Prostate gland (tissue), 2 donors: ENCODE measurements around the gene PAX2. TPM values are rescaled to one million over a fixed set of nuclear protein-coding genes. Genes with fewer than 3 reads are reported as not detected.

Source experiments
- DNase-seq: peaks from one replicate; pipeline ENCODE4 v3.0.0-alpha.2; 2019; ENCODE audit warnings: low spot score
- H3K27ac ChIP-seq, 2 donors: fragments of 200-600 bp; sonication (generic); 2 replicates each; pipeline ENCODE4 v1.5.1; 2017 to 2019
- H3K27me3 ChIP-seq: fragments of 200-600 bp; sonication (generic); replicated peaks from 2 replicates; pipeline ENCODE4 v1.5.1; 2019; ENCODE audit not compliant: insufficient read depth
- H3K36me3 ChIP-seq, 2 donors: fragments of 200-600 bp; sonication (generic); 1 replicate in 1 of 2; 2 replicates in 1 of 2; pipeline versions ENCODE4 v1.5.1 to v1.8.1; 2017 to 2019
- H3K4me1 ChIP-seq: fragments of 200-600 bp; sonication (generic); replicated peaks from 2 replicates; pipeline ENCODE4 v1.5.1; 2019
- H3K4me3 ChIP-seq, 2 donors: fragments of 200-600 bp; sonication (generic); 2 replicates each; pipeline ENCODE4 v1.5.1; 2017 to 2019
- H3K9me3 ChIP-seq: fragments of 200-600 bp; sonication (generic); 2 replicates; pipeline ENCODE4 v1.5.1; 2017
- POLR2A ChIP-seq: fragments of 450-650 bp; IDR thresholded peaks from one replicate; pipeline ENCODE4 v1.6.1; 2016; ENCODE audit warnings: antibody characterized with exemption, mild to moderate bottlenecking
- POLR2AphosphoS5 ChIP-seq: sonication (generic); formaldehyde crosslinking; IDR thresholded peaks from one replicate; pipeline ENCODE4 v1.6.1; 2017; ENCODE audit warnings: antibody characterized with exemption
- WGBS: methylation state at CpG from one replicate; pipeline ENCODE4 v1.1.5; 2018; 5-methylcytosine and 5-hydroxymethylcytosine counted together
- intact Hi-C: fragments of 100-400 bp; cut with DNase I; formaldehyde crosslinking; loops from one replicate; pipeline ENCODE4 v1.14.2; 2022
- total RNA-seq, 2 donors: library from RNA; depleted of rRNA; stranded (reverse); fragments of >200 nt; gene quantifications; one replicate each; pipeline ENCODE4 v1.1.0, GENCODE V29; 2016
- TF ChIP-seq, protein P1 (sequence below), 4 experiments: fragments of 200-600 bp in 2 of 4; fragments of 450-650 bp in 2 of 4; sonication (generic) in 2 of 4; IDR thresholded peaks; 1 replicate in 3 of 4; 2 replicates in 1 of 4; pipeline ENCODE4 v1.5.1; 2016 to 2019; ENCODE audit warnings: antibody characterized with exemption in 4 of 4, mild to moderate bottlenecking in 2 of 4, moderate library complexity in 2 of 4

The PAX2 gene
- total RNA-seq, 2 donors from 2014 or later, result 0.91 TPM; not detected in 1

DNA sequence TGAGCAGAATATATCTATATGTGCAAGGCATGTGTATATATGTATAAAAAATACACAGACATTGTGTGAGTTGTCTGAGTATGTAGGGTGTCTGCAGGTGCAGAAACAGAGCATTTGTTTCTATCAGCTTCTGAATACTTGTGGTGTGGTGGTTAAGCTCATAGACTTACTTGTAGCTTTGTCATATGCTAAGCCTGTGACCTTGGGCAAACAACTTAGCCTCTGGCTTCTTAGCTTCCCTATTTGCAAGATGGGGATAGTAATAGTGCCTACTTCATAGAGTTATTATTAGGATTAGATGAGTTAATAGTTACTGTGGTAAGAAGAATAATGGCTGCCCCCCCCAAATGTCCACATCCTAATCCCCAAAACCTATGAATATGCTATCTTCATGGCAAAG, 28.2 kb upstream of the PAX2 start:
- H3K27me3 ChIP-seq, result peaks cover 22% of the 10 kb centered on the region
- H3K9me3 ChIP-seq, result no peaks in the 10 kb centered on the region
- no peak overlapping the region for H3K27ac ChIP-seq
- no peaks in the 10 kb centered on the region for H3K4me1 ChIP-seq
- intact Hi-C loops, result no loop called here
- H3K36me3 ChIP-seq, result no peaks in the 10 kb centered on the region
- no peak for DNase-seq
- no peak overlapping the region for H3K4me3 ChIP-seq
- TF ChIP-seq POLR2A, result no peak
- no peak for TF ChIP-seq POLR2AphosphoS5
- TF ChIP-seq, protein P1, sequence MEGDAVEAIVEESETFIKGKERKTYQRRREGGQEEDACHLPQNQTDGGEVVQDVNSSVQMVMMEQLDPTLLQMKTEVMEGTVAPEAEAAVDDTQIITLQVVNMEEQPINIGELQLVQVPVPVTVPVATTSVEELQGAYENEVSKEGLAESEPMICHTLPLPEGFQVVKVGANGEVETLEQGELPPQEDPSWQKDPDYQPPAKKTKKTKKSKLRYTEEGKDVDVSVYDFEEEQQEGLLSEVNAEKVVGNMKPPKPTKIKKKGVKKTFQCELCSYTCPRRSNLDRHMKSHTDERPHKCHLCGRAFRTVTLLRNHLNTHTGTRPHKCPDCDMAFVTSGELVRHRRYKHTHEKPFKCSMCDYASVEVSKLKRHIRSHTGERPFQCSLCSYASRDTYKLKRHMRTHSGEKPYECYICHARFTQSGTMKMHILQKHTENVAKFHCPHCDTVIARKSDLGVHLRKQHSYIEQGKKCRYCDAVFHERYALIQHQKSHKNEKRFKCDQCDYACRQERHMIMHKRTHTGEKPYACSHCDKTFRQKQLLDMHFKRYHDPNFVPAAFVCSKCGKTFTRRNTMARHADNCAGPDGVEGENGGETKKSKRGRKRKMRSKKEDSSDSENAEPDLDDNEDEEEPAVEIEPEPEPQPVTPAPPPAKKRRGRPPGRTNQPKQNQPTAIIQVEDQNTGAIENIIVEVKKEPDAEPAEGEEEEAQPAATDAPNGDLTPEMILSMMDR (IDR thresholded peaks at IDR 0.05), result no peak

DNA sequence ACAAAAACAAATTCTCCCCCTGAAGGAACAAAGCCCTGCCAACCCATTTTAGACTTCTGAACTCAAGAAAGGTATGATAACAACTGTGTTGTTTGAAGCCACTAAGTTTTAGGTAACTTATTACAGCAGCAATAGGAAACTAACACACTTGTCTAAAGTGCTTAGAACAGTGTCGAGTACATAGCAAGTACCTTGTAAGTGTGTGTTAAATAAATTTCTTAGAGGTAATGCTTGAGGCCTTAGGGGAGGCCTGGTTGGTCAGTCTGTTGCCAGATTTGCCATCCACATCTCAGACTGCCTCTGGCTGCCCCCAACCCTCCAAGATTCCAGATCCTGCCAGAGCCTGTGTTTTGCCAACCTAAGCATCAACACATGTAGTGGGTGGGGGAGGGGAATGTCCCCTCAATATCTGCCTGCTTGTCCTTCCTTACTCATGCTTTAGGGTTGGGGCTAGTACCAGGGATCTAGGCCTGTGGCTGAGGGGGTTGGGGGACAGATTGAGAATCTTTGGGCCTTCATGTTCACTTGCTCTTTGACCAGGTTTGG, 27.1 kb upstream of the PAX2 start:
- no peak for TF ChIP-seq POLR2A
- TF ChIP-seq POLR2AphosphoS5, result no peak
- TF ChIP-seq, protein P1 (IDR thresholded peaks at IDR 0.05), result no peak
- intact Hi-C loops, result no loop called here
- DNase-seq, result no peak

DNA sequence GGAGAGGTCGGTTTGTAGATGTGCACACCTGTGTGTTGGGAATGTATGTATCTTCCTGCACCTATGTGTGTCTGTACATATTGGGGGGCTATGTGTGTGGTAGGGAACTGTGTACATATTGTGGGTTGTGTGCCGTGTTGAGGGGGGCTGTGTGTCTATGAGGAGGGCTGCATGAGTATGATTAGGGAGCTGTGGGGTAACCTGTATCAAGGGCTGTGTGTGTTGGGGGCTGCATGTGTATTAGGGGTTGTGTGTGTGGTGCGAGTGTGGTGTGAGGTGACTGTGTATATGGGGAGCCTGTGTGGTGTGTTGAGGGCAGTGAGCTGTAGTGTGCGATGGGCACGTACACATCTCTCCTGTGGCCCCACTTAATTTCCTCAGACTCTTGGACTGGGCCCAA, 22.2 kb upstream of the PAX2 start:
- DNase-seq, result no peak
- no peak overlapping the region for H3K27ac ChIP-seq
- peaks cover 29% of the 10 kb centered on the region for H3K27me3 ChIP-seq
- no peak overlapping the region for H3K4me3 ChIP-seq
- H3K4me1 ChIP-seq, result no peaks in the 10 kb centered on the region
- H3K36me3 ChIP-seq, result no peaks in the 10 kb centered on the region
- no peaks in the 10 kb centered on the region for H3K9me3 ChIP-seq
- WGBS, result 86% methylated on average over 5 of the region's 5 CpGs
- TF ChIP-seq, protein P1 (IDR thresholded peaks at IDR 0.05), result no peak
- TF ChIP-seq POLR2A (no peak), POLR2AphosphoS5 (no peak)
- intact Hi-C loops, result no loop called here

More for the DNA sequence above, 27.1 kb upstream of the PAX2 start:
- no peaks in the 10 kb centered on the region for H3K36me3 ChIP-seq
- 95% methylated on average over 1 of the region's 1 CpG for WGBS
- H3K27me3 ChIP-seq, result peaks cover 15% of the 10 kb centered on the region
- no peak overlapping the region for H3K27ac ChIP-seq
- no peaks in the 10 kb centered on the region for H3K4me1 ChIP-seq
- no peak overlapping the region for H3K4me3 ChIP-seq
- H3K9me3 ChIP-seq, result no peaks in the 10 kb centered on the region

DNA sequence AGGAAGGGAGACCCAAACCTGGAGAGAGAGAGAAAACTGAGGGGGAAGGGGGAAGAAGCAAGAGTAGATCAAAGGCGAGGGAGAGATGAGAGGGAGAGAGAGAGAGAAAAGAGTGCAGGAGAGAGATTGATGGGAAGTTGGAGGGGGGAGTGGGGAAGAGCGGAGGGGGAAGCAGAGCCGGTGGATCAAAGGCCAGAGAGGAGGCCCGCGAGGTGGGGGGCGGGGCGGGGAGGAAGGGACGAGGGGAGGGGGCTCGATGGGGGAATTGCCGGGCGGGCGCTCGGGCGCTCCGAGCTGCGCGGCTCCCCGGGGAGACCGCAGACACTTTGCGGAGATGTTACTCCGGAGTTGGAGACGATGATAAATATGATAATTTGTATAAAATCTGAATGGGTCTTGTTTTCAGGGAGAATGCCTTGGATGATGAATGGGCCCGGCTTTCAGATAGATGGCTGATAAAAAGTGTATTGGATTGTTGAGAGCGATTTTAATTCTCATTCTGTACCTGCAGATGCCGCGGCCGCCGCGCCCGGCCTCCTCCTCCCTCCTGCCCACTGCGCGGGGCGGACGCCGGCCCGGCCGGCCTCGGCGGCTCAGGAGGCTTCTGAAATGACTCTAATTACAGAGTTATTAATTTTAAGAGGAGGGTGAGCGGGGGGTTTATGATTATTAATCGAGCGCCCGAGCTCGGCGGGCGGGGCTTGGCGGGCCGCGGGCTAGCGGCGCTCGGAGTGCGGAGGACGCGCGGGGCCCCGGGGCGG, 21.4 kb upstream of the PAX2 start:
- 2% methylated on average over 58 of the region's 58 CpGs for WGBS
- Histone ChIP-seq H3K36me3 (no peaks in the 10 kb centered on the region), H3K4me3 (no peak overlapping the region), H3K9me3 (no peaks in the 10 kb centered on the region), H3K27me3 (peaks cover 27% of the 10 kb centered on the region), H3K27ac (no peak overlapping the region), H3K4me1 (no peaks in the 10 kb centered on the region)
- intact Hi-C loops, result no loop called here
- TF ChIP-seq POLR2A (no peak), POLR2AphosphoS5 (no peak)
- TF ChIP-seq, protein P1 (IDR thresholded peaks at IDR 0.05), result no peak
- no peak for DNase-seq

DNA sequence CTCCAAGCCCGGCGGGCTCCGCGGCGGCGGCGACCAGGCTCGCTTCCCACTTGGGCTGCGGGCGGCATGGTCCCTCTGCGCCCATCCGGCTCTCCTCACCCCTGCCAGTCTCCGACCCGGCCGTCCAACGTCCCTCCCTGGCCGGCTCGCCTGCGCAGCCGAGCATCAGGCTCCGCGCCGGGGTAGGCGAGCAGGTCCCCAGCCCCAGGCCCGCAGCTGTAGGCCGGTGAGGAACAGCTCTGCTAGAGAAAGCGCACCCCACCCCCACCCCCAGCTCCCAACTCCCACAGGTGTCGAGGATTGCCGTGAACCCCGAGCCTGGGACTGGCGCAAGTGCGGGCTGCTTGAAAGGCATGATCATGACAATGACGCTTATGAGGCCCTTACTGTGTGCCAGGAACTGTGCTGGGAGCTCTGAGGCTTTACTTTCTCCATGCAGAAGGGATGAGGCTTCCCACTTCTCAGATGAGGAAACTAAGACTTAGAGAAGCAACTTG, 20.8 kb upstream of the PAX2 start:
- DNase-seq, result no peak
- WGBS, result 14% methylated on average over 18 of the region's 33 CpGs

More for the DNA sequence above, 20.8 kb upstream of the PAX2 start:
- Histone ChIP-seq H3K4me1 (no peaks in the 10 kb centered on the region), H3K27ac (no peak overlapping the region), H3K9me3 (no peaks in the 10 kb centered on the region), H3K27me3 (peaks cover 30% of the 10 kb centered on the region), H3K36me3 (no peaks in the 10 kb centered on the region), H3K4me3 (no peak overlapping the region)
- no peak for TF ChIP-seq POLR2AphosphoS5
- TF ChIP-seq POLR2A, result no peak
- TF ChIP-seq, protein P1 (IDR thresholded peaks at IDR 0.05), result no peak
- intact Hi-C loops, result no loop called here
